HG02970 (cell line): Measurements from ENCODE around the gene EFCAB11.

Source experiments
- ATAC-seq: cut with Tn5 transposase; IDR thresholded peaks from one replicate; pipeline ENCODE4 v1.9.1; 2021; ENCODE audit warnings: mild to moderate bottlenecking, moderate library complexity, moderate number of reproducible peaks; ENCODE audit not compliant: unreplicated experiment, low FRiP score

EFCAB11 gene

GRCh38 chr14:89954070-89955021, at the start of gene EFCAB11:
Gene EFCAB11, minus strand, starts transcription at chr14:89954730. Its CDS starts 70 bp downstream, at chr14:89954660.
- ATAC-seq = peak; percentile 87

GRCh38 chr14:90003526-90004307, 49.2 kb upstream of the EFCAB11 start:
- no peak for ATAC-seq

GRCh38 chr14:90000935-90001334, 46.4 kb upstream of the EFCAB11 start:
- ATAC-seq = no peak

- ATAC-seq = no peak
Observed at GRCh38 chr14:89996963-89997362, 42.4 kb upstream of the EFCAB11 start.

GRCh38 chr14:89992273-89992672, 37.7 kb upstream of the EFCAB11 start:
- ATAC-seq = no peak

- no peak for ATAC-seq
Observed at GRCh38 chr14:89990623-89991275, 36.2 kb upstream of the EFCAB11 start.

GRCh38 chr14:89990218-89990617, 35.7 kb upstream of the EFCAB11 start:
- no peak for ATAC-seq

- ATAC-seq = no peak
Observed at GRCh38 chr14:89988787-89989186, 34.3 kb upstream of the EFCAB11 start.

- ATAC-seq = no peak
Observed at GRCh38 chr14:89987161-89987475, 32.6 kb upstream of the EFCAB11 start.

GRCh38 chr14:89986462-89987160, 32.1 kb upstream of the EFCAB11 start:
- no peak for ATAC-seq

- no peak for ATAC-seq
Observed at GRCh38 chr14:89983375-89983774, 28.8 kb upstream of the EFCAB11 start.

GRCh38 chr14:89978656-89979055, 24.1 kb upstream of the EFCAB11 start:
- no peak for ATAC-seq

GRCh38 chr14:89977668-89978067, 23.1 kb upstream of the EFCAB11 start:
- ATAC-seq = no peak

GRCh38 chr14:89973234-89973823, 18.8 kb upstream of the EFCAB11 start:
- ATAC-seq = no peak

- no peak for ATAC-seq
Observed at GRCh38 chr14:89965839-89966238, 11.3 kb upstream of the EFCAB11 start.

- no peak for ATAC-seq
Observed at GRCh38 chr14:89963288-89963978, 8.9 kb upstream of the EFCAB11 start.

- ATAC-seq = no peak
Observed at GRCh38 chr14:89960914-89961313, 6.4 kb upstream of the EFCAB11 start.

GRCh38 chr14:89959853-89960445, 5.4 kb upstream of the EFCAB11 start:
- no peak for ATAC-seq

- no peak for ATAC-seq
Observed at GRCh38 chr14:89958966-89959365, 4.4 kb upstream of the EFCAB11 start.
